HCT116 (cell line): ENCODE data around the gene ZSWIM4. TPM values are rescaled to one million over a fixed set of nuclear protein-coding genes. Genes with fewer than 3 reads are reported as not detected.
A peak's percentile ranks its signal among the peaks of the same experiment; 100 is the strongest.

Experiments
- ATAC-seq: fragments of 200-7000 bp; cut with Tn5 transposase; 2 replicates; pipeline ENCODE4 v1.9.1; 2020; ENCODE audit warnings: mild to moderate bottlenecking, moderate library complexity
- BruUV-seq: library from RNA; stranded (reverse); fragments of 400-500 nt; replicated peaks from 2 replicates; lab custom pipeline; 2021; lab: Mats Ljungman, UMichigan
- CTCF ChIA-PET: fragments of 300-600 bp; sonication (Branson Sonifier 250); formaldehyde crosslinking; loops from one replicate; lab custom pipeline; 2021; ENCODE audit warnings: antibody characterized with exemption; lab: Charles Lee
- POLR2A ChIA-PET: fragments of 300-600, 350-600 bp; sonication (Branson Sonifier 250); formaldehyde crosslinking; loops from one replicate; lab custom pipeline; 2021; ENCODE audit warnings: antibody characterized with exemption; lab: Charles Lee
- RAD21 ChIA-PET, 2 experiments: fragments of 300-600 bp; sonication (Branson Sonifier 250); formaldehyde crosslinking; loops; one replicate each; lab custom pipeline; 2023; ENCODE audit warnings: low total read pairs in 2 of 2; ENCODE audit not compliant: uncharacterized antibody in 2 of 2, unreplicated experiment in 2 of 2, low non-redundant PET in 1 of 2; lab: Charles Lee
- DNase-seq: peaks from one replicate; pipeline ENCODE4 v3.0.0-alpha.2; 2010; ENCODE audit warnings: low read depth, low spot score
- H2AFZ ChIP-seq: fragments of 200-600 bp; shearing (Covaris generic), sonication (generic); 2 replicates; pipeline ENCODE4 v1.6.1; 2017; ENCODE audit warnings: low read depth, mixed run types, mixed read lengths, antibody characterized with exemption, low read length; ENCODE audit not compliant: poor library complexity, severe bottlenecking
- H3K27ac ChIP-seq: 2 replicates; pipeline ENCODE4 v1.5.1; 2012; ENCODE audit warnings: low read depth, low read length
- H3K27me3 ChIP-seq: fragments of 200-600 bp; sonication (generic); 2 replicates; pipeline ENCODE4 v1.6.1; 2016; ENCODE audit warnings: mixed run types, low read length, mixed read lengths; ENCODE audit not compliant: insufficient read depth
- H3K36me3 ChIP-seq, 2 experiments: fragments of 200-500 bp in 1 of 2; fragments of 200-600 bp in 1 of 2; sonication (Bioruptor generic) in 1 of 2; sonication (generic) in 1 of 2; 2 replicates each; pipeline versions ENCODE4 v1.5.1 to v1.6.1; 2014 to 2016; ENCODE audit warnings: low read length in 2 of 2, inconsistent platforms in 1 of 2, mixed read lengths in 1 of 2, mixed run types in 1 of 2; ENCODE audit not compliant: insufficient read depth in 2 of 2, control insufficient read depth in 1 of 2
- H3K4me1 ChIP-seq, 2 experiments: fragments of 200-600 bp in 1 of 2; sonication (generic) in 1 of 2; 2 replicates each; pipeline versions ENCODE4 v1.5.1 to v1.6.1; 2012 to 2017; ENCODE audit warnings: low read length in 2 of 2, inconsistent platforms in 1 of 2, mild to moderate bottlenecking in 1 of 2, mixed read lengths in 1 of 2, mixed run types in 1 of 2, moderate library complexity in 1 of 2; ENCODE audit not compliant: insufficient read depth in 2 of 2, control insufficient read depth in 1 of 2
- H3K4me2 ChIP-seq: fragments of 200-600 bp; sonication (generic); 2 replicates; pipeline ENCODE4 v1.6.1; 2017; ENCODE audit warnings: mixed run types, low read length, mixed read lengths
- H3K4me3 ChIP-seq, 2 experiments: fragments of 200-600 bp in 1 of 2; sonication (generic) in 1 of 2; replicated peaks in 1 of 2; 2 replicates each; pipeline ENCODE4 v1.5.1; 2011 to 2016; ENCODE audit warnings: low read length in 2 of 2, control low read depth in 1 of 2, low read depth in 1 of 2, mild to moderate bottlenecking in 1 of 2, mixed read lengths in 1 of 2, mixed run types in 1 of 2
- H3K79me2 ChIP-seq: fragments of 200-600 bp; sonication (generic); 2 replicates; pipeline ENCODE4 v1.6.1; 2017; ENCODE audit warnings: mild to moderate bottlenecking, mixed run types, low read length, moderate library complexity, mixed read lengths; ENCODE audit not compliant: insufficient read depth
- H3K9ac ChIP-seq: fragments of 200-600 bp; sonication (generic); 2 replicates; pipeline ENCODE4 v1.6.1; 2016; ENCODE audit warnings: low read length, mixed read lengths
- H3K9me2 ChIP-seq: fragments of 200-600 bp; sonication (generic), shearing (Covaris generic); 2 replicates; pipeline ENCODE4 v1.6.1; 2017; ENCODE audit warnings: mixed run types, mild to moderate bottlenecking, moderate library complexity; ENCODE audit not compliant: insufficient read depth
- H3K9me3 ChIP-seq, 2 experiments: fragments of 200-500 bp in 1 of 2; fragments of 200-600 bp in 1 of 2; sonication (Bioruptor generic) in 1 of 2; sonication (generic) in 1 of 2; 2 replicates each; pipeline ENCODE4 v1.6.1; 2014 to 2017; ENCODE audit warnings: low read length in 2 of 2, mixed read lengths in 2 of 2, inconsistent platforms in 1 of 2, low read depth in 1 of 2, mild to moderate bottlenecking in 1 of 2, mixed run types in 1 of 2, moderate library complexity in 1 of 2; ENCODE audit not compliant: control insufficient read depth in 1 of 2, insufficient read depth in 1 of 2
- H4K20me1 ChIP-seq: fragments of 200-600 bp; sonication (generic), shearing (Covaris generic); 2 replicates; pipeline ENCODE4 v1.6.1; 2017; ENCODE audit warnings: mixed run types, mild to moderate bottlenecking, moderate library complexity; ENCODE audit not compliant: insufficient read depth
- CEBPB ChIP-seq: IDR thresholded peaks from 2 replicates; pipeline ENCODE4 v1.6.1; 2012; ENCODE audit warnings: low read depth
- EGR1 ChIP-seq: IDR thresholded peaks from 2 replicates; pipeline ENCODE4 v1.6.1; 2012; ENCODE audit warnings: low read depth
- ELF1 ChIP-seq: IDR thresholded peaks from 2 replicates; pipeline ENCODE4 v1.6.1; 2012; ENCODE audit warnings: low read depth, borderline replicate concordance
- EZH2 ChIP-seq: fragments of 200-600 bp; sonication (generic); IDR thresholded peaks from 2 replicates; pipeline ENCODE4 v1.6.1; 2017; ENCODE audit warnings: antibody characterized with exemption, mixed run types
- FOSL1 ChIP-seq: IDR thresholded peaks from 2 replicates; pipeline ENCODE4 v1.6.1; 2012; ENCODE audit warnings: low read depth
- JUND ChIP-seq: IDR thresholded peaks from 2 replicates; pipeline ENCODE4 v1.6.1; 2012
- MAX ChIP-seq: IDR thresholded peaks from 2 replicates; pipeline ENCODE4 v1.6.1; 2012
- POLR2AphosphoS5 ChIP-seq: IDR thresholded peaks from 2 replicates; pipeline ENCODE4 v1.6.1; 2011; ENCODE audit warnings: mild to moderate bottlenecking, low read depth, low read length, moderate library complexity
- RAD21 ChIP-seq: IDR thresholded peaks from 2 replicates; pipeline ENCODE4 v1.6.1; 2012; ENCODE audit warnings: low read depth, mild to moderate bottlenecking
- REST ChIP-seq: IDR thresholded peaks from 2 replicates; pipeline ENCODE4 v1.6.1; 2012; ENCODE audit warnings: low read depth
- SIN3A ChIP-seq: IDR thresholded peaks from 2 replicates; pipeline ENCODE4 v1.6.1; 2012; ENCODE audit warnings: low read depth
- SRF ChIP-seq: IDR thresholded peaks from 2 replicates; pipeline ENCODE4 v1.6.1; 2012; ENCODE audit warnings: low read depth
- TCF7L2 ChIP-seq: IDR thresholded peaks from 2 replicates; pipeline ENCODE4 v1.7.0; 2011; ENCODE audit warnings: borderline replicate concordance, inconsistent platforms; ENCODE audit not compliant: insufficient read depth, insufficient read length; ENCODE audit errors: extremely low read depth
- ZFX ChIP-seq: fragments of 450-650 bp; IDR thresholded peaks from 2 replicates; pipeline ENCODE4 v1.6.1; 2017
- ZNF274 ChIP-seq: fragments of 200-500 bp; sonication (Bioruptor generic); IDR thresholded peaks from 2 replicates; pipeline ENCODE4 v1.6.1; 2014; ENCODE audit warnings: mild to moderate bottlenecking, low read depth, low read length, inconsistent platforms
- intact Hi-C: fragments of 100-400 bp; cut with micrococcal nuclease; formaldehyde crosslinking; loops from 2 replicates; pipeline ENCODE4 v1.10.0; 2022
- total RNA-seq: library from RNA; stranded (reverse); gene quantifications from one replicate; pipeline ENCODE4 v1.2.1, GENCODE V29; 2021; ENCODE audit not compliant: unreplicated experiment
- TF ChIP-seq, protein P1 (sequence below): IDR thresholded peaks from 2 replicates; pipeline ENCODE4 v1.6.1; 2012
- TF ChIP-seq, protein P2 (sequence below), 3 experiments: fragments of 200-600 bp in 1 of 3; sonication (generic) in 1 of 3; IDR thresholded peaks in 2 of 3; conservative IDR thresholded peaks in 1 of 3; 2 replicates each; pipeline ENCODE4 v1.5.1; 2012 to 2017; ENCODE audit warnings: low read depth in 2 of 3, low read length in 2 of 3, antibody characterized with exemption in 1 of 3, borderline replicate concordance in 1 of 3, control low read depth in 1 of 3, mild to moderate bottlenecking in 1 of 3, mixed read lengths in 1 of 3, mixed run types in 1 of 3, moderate library complexity in 1 of 3; ENCODE audit not compliant: insufficient read depth in 1 of 3

The ZSWIM4 gene
- total RNA-seq, 1 experiment from 2014 or later, result 9.8 TPM

- CTCF ChIA-PET, result interaction anchor here (1.7 to 2.7 kb wide), 4 partner anchors 9 to 201 kb away, joined by 4 to 17 read pairs (median 9); no protein-coding TSS in a partner anchor
- POLR2A ChIA-PET, result interaction anchor here (0.6 to 1.3 kb wide), 9 partner anchors 14 to 1350 kb away, joined by 3 to 8 read pairs (median 6); partner anchors contain the start of gene ZSWIM4
- peak overlapping the region; percentile 45 to 58 for H3K4me3 ChIP-seq
- RAD21 ChIA-PET, result interaction anchor here (0.6 to 0.7 kb wide), 6 partner anchors 14 to 397 kb away, joined by 3 to 7 read pairs (median 4); no protein-coding TSS in a partner anchor
- H3K9ac ChIP-seq, result peak overlapping the region; percentile 62
- H3K9me2 ChIP-seq, result no peaks in the 10 kb centered on the region
- peak overlapping the region; percentile 77 for H2AFZ ChIP-seq
- no peaks in the 10 kb centered on the region for H3K9me3 ChIP-seq
- TF ChIP-seq CEBPB, result no peak
- TF ChIP-seq REST, result no peak
- no peak for TF ChIP-seq MAX
- TF ChIP-seq, protein P1, sequence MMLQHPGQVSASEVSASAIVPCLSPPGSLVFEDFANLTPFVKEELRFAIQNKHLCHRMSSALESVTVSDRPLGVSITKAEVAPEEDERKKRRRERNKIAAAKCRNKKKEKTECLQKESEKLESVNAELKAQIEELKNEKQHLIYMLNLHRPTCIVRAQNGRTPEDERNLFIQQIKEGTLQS, result no peak
- no peak for TF ChIP-seq EGR1
- no peak for TF ChIP-seq SIN3A
- no peak for TF ChIP-seq EZH2
- no peak for TF ChIP-seq ZFX
- TF ChIP-seq POLR2AphosphoS5, result no peak
- TF ChIP-seq, protein P2, sequence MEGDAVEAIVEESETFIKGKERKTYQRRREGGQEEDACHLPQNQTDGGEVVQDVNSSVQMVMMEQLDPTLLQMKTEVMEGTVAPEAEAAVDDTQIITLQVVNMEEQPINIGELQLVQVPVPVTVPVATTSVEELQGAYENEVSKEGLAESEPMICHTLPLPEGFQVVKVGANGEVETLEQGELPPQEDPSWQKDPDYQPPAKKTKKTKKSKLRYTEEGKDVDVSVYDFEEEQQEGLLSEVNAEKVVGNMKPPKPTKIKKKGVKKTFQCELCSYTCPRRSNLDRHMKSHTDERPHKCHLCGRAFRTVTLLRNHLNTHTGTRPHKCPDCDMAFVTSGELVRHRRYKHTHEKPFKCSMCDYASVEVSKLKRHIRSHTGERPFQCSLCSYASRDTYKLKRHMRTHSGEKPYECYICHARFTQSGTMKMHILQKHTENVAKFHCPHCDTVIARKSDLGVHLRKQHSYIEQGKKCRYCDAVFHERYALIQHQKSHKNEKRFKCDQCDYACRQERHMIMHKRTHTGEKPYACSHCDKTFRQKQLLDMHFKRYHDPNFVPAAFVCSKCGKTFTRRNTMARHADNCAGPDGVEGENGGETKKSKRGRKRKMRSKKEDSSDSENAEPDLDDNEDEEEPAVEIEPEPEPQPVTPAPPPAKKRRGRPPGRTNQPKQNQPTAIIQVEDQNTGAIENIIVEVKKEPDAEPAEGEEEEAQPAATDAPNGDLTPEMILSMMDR (IDR thresholded peaks at IDR 0.05 in 2 of 3, conservative IDR thresholded peaks at IDR 0.05 in 1 of 3; ENCODE audit: borderline replicate concordance in 1 of 3, insufficient read depth in 1 of 3, low read depth in 2 of 3, low read length in 2 of 3), result no peak
- no peak for TF ChIP-seq RAD21
- no peak for TF ChIP-seq JUND
- no peak for TF ChIP-seq ELF1
- TF ChIP-seq FOSL1, result no peak
- TF ChIP-seq ZNF274, result no peak
- TF ChIP-seq SRF, result no peak
- TF ChIP-seq TCF7L2, result no peak
- intact Hi-C loops, result no loop called here
- no peaks in the 10 kb centered on the region for H4K20me1 ChIP-seq
- H3K4me2 ChIP-seq, result peak overlapping the region; percentile 87
- no peaks in the 10 kb centered on the region for H3K36me3 ChIP-seq
- ATAC-seq (0 out of 2 replicates have a peak, but pooled peaks have one; percentile 1), DNase-seq (no peak)
- peaks cover 19 to 26% of the 10 kb centered on the region in 2 experiments for H3K4me1 ChIP-seq
- no peaks in the 10 kb centered on the region for H3K27me3 ChIP-seq
- no peak overlapping the region; the same call in 1 of the 2 replicates for H3K27ac ChIP-seq
- BruUV-seq, result no TSS peak
- H3K79me2 ChIP-seq, result no peaks in the 10 kb centered on the region
Measured at GRCh38 chr19:13872339-13872694, 77.1 kb downstream of the ZSWIM4 start.
